ENCODE measurements around the gene CSNK1G2.

CSNK1G2 gene

GRCh38 chr19:1944916-1945561 lies 4.1 kb downstream of the CSNK1G2 start:
- no peaks in the 10 kb centered on the region for H3K9me3 ChIP-seq (ENCODE audit: insufficient read depth, low read length)
- peak overlapping the region; percentile 61 for H3K9ac ChIP-seq (ENCODE audit: insufficient read length, low read depth)
- no peak overlapping the region for H3K4me3 ChIP-seq (ENCODE audit: insufficient read length, low read depth)

GRCh38 chr19:1945899-1946298 lies 4.9 kb downstream of the CSNK1G2 start:
- Histone ChIP-seq H3K4me1 (ENCODE audit: insufficient read depth, insufficient read length) (peaks cover 36% of the 10 kb centered on the region), H3K36me3 (ENCODE audit: insufficient read depth, insufficient read length, low read length) (peaks cover 38% of the 10 kb centered on the region)
- DNase-seq (ENCODE audit: low read depth, low spot score): peak; percentile 51

More at GRCh38 chr19:1944916-1945561, 4.1 kb downstream of the CSNK1G2 start:
- Histone ChIP-seq H3K36me3 (ENCODE audit: insufficient read depth, insufficient read length, low read length) (peaks cover 32% of the 10 kb centered on the region), H3K27me3 (ENCODE audit: insufficient read depth, insufficient read length) (no peaks in the 10 kb centered on the region), H3K4me1 (ENCODE audit: insufficient read depth, insufficient read length) (peaks cover 38% of the 10 kb centered on the region)
- no peak for DNase-seq (ENCODE audit: low read depth, low spot score)
- TF ChIP-seq YY1 (IDR thresholded peaks at IDR 0.05; ENCODE audit: insufficient read depth, insufficient read length) (no peak), ZNF274 (IDR thresholded peaks at IDR 0.05; ENCODE audit: low read depth, low read length) (no peak), SUZ12 (IDR thresholded peaks at IDR 0.05; ENCODE audit: extremely low read depth, insufficient read depth, insufficient read length) (no peak)

GRCh38 chr19:1947651-1948209 lies 6.8 kb downstream of the CSNK1G2 start:
- H3K27me3 ChIP-seq (ENCODE audit: insufficient read depth, insufficient read length): no peaks in the 10 kb centered on the region
- H3K4me3 ChIP-seq (ENCODE audit: insufficient read length, low read depth): no peak overlapping the region
- DNase-seq (ENCODE audit: low read depth, low spot score): no peak
- peak overlapping the region; percentile 56 for H3K9ac ChIP-seq (ENCODE audit: insufficient read length, low read depth)
- peaks cover 48% of the 10 kb centered on the region for H3K36me3 ChIP-seq (ENCODE audit: insufficient read depth, insufficient read length, low read length)
- H3K4me1 ChIP-seq (ENCODE audit: insufficient read depth, insufficient read length): peaks cover 39% of the 10 kb centered on the region
- no peaks in the 10 kb centered on the region for H3K9me3 ChIP-seq (ENCODE audit: insufficient read depth, low read length)
- TF ChIP-seq SUZ12 (IDR thresholded peaks at IDR 0.05; ENCODE audit: extremely low read depth, insufficient read depth, insufficient read length): no peak
- no peak for TF ChIP-seq ZNF274 (IDR thresholded peaks at IDR 0.05; ENCODE audit: low read depth, low read length)
- TF ChIP-seq YY1 (IDR thresholded peaks at IDR 0.05; ENCODE audit: insufficient read depth, insufficient read length): no peak

More at GRCh38 chr19:1945899-1946298, 4.9 kb downstream of the CSNK1G2 start:
- Histone ChIP-seq H3K27me3 (ENCODE audit: insufficient read depth, insufficient read length) (no peaks in the 10 kb centered on the region), H3K4me3 (ENCODE audit: insufficient read length, low read depth) (no peak overlapping the region), H3K9ac (ENCODE audit: insufficient read length, low read depth) (no peak overlapping the region), H3K9me3 (ENCODE audit: insufficient read depth, low read length) (no peaks in the 10 kb centered on the region)
- TF ChIP-seq ZNF274 (IDR thresholded peaks at IDR 0.05; ENCODE audit: low read depth, low read length) (no peak), YY1 (IDR thresholded peaks at IDR 0.05; ENCODE audit: insufficient read depth, insufficient read length) (no peak), SUZ12 (IDR thresholded peaks at IDR 0.05; ENCODE audit: extremely low read depth, insufficient read depth, insufficient read length) (no peak)

GRCh38 chr19:1949304-1950101 lies 8.5 kb downstream of the CSNK1G2 start:
- Histone ChIP-seq H3K4me3 (ENCODE audit: insufficient read length, low read depth) (no peak overlapping the region), H3K9ac (ENCODE audit: insufficient read length, low read depth) (no peak overlapping the region), H3K9me3 (ENCODE audit: insufficient read depth, low read length) (no peaks in the 10 kb centered on the region), H3K36me3 (ENCODE audit: insufficient read depth, insufficient read length, low read length) (peaks cover 57% of the 10 kb centered on the region), H3K4me1 (ENCODE audit: insufficient read depth, insufficient read length) (peaks cover 26% of the 10 kb centered on the region), H3K27me3 (ENCODE audit: insufficient read depth, insufficient read length) (no peaks in the 10 kb centered on the region)
- no peak for TF ChIP-seq ZNF274 (IDR thresholded peaks at IDR 0.05; ENCODE audit: low read depth, low read length)
- TF ChIP-seq SUZ12 (IDR thresholded peaks at IDR 0.05; ENCODE audit: extremely low read depth, insufficient read depth, insufficient read length): no peak
- TF ChIP-seq YY1 (IDR thresholded peaks at IDR 0.05; ENCODE audit: insufficient read depth, insufficient read length): no peak
- no peak for DNase-seq (ENCODE audit: low read depth, low spot score)

- H3K9ac ChIP-seq (ENCODE audit: insufficient read length, low read depth): no peak overlapping the region
- no peak for TF ChIP-seq SUZ12 (IDR thresholded peaks at IDR 0.05; ENCODE audit: extremely low read depth, insufficient read depth, insufficient read length)
- no peak for TF ChIP-seq ZNF274 (IDR thresholded peaks at IDR 0.05; ENCODE audit: low read depth, low read length)
- TF ChIP-seq YY1 (IDR thresholded peaks at IDR 0.05; ENCODE audit: insufficient read depth, insufficient read length): no peak
- no peak overlapping the region for H3K4me3 ChIP-seq (ENCODE audit: insufficient read length, low read depth)
- DNase-seq (ENCODE audit: low read depth, low spot score): no peak
- peaks cover 64% of the 10 kb centered on the region for H3K36me3 ChIP-seq (ENCODE audit: insufficient read depth, insufficient read length, low read length)
- peaks cover 22% of the 10 kb centered on the region for H3K4me1 ChIP-seq (ENCODE audit: insufficient read depth, insufficient read length)
- no peaks in the 10 kb centered on the region for H3K9me3 ChIP-seq (ENCODE audit: insufficient read depth, low read length)
- no peaks in the 10 kb centered on the region for H3K27me3 ChIP-seq (ENCODE audit: insufficient read depth, insufficient read length)
Observed at GRCh38 chr19:1950640-1951039, 9.7 kb downstream of the CSNK1G2 start.

- H3K36me3 ChIP-seq (ENCODE audit: insufficient read depth, insufficient read length, low read length): peaks cover 70% of the 10 kb centered on the region
- DNase-seq (ENCODE audit: low read depth, low spot score): no peak
- no peaks in the 10 kb centered on the region for H3K27me3 ChIP-seq (ENCODE audit: insufficient read depth, insufficient read length)
- peaks cover 24% of the 10 kb centered on the region for H3K4me1 ChIP-seq (ENCODE audit: insufficient read depth, insufficient read length)
- H3K4me3 ChIP-seq (ENCODE audit: insufficient read length, low read depth): no peak overlapping the region
- H3K9me3 ChIP-seq (ENCODE audit: insufficient read depth, low read length): no peaks in the 10 kb centered on the region
- H3K9ac ChIP-seq (ENCODE audit: insufficient read length, low read depth): no peak overlapping the region
- TF ChIP-seq ZNF274 (IDR thresholded peaks at IDR 0.05; ENCODE audit: low read depth, low read length) (no peak), SUZ12 (IDR thresholded peaks at IDR 0.05; ENCODE audit: extremely low read depth, insufficient read depth, insufficient read length) (no peak), YY1 (IDR thresholded peaks at IDR 0.05; ENCODE audit: insufficient read depth, insufficient read length) (no peak)
Observed at GRCh38 chr19:1952635-1953034, 11.7 kb downstream of the CSNK1G2 start.

- no peaks in the 10 kb centered on the region for H3K27me3 ChIP-seq (ENCODE audit: insufficient read depth, insufficient read length)
- H3K4me1 ChIP-seq (ENCODE audit: insufficient read depth, insufficient read length): peaks cover 22% of the 10 kb centered on the region
- H3K9ac ChIP-seq (ENCODE audit: insufficient read length, low read depth): no peak overlapping the region
- H3K4me3 ChIP-seq (ENCODE audit: insufficient read length, low read depth): no peak overlapping the region
- no peaks in the 10 kb centered on the region for H3K9me3 ChIP-seq (ENCODE audit: insufficient read depth, low read length)
- no peak for TF ChIP-seq ZNF274 (IDR thresholded peaks at IDR 0.05; ENCODE audit: low read depth, low read length)
- no peak for TF ChIP-seq YY1 (IDR thresholded peaks at IDR 0.05; ENCODE audit: insufficient read depth, insufficient read length)
- TF ChIP-seq SUZ12 (IDR thresholded peaks at IDR 0.05; ENCODE audit: extremely low read depth, insufficient read depth, insufficient read length): no peak
- peaks cover 70% of the 10 kb centered on the region for H3K36me3 ChIP-seq (ENCODE audit: insufficient read depth, insufficient read length, low read length)
- DNase-seq (ENCODE audit: low read depth, low spot score): no peak
Observed at GRCh38 chr19:1953037-1953436, 12.1 kb downstream of the CSNK1G2 start.
